Measurements from ENCODE around the gene TEC.

Gene TEC

GRCh38 chr4:48090621-48091020 lies 179.0 kb downstream of the TEC start:
- no peak overlapping the region for H3K27ac ChIP-seq
- no peak for DNase-seq (ENCODE audit: low read depth, low spot score)

GRCh38 chr4:48085821-48086589 lies 183.6 kb downstream of the TEC start:
- no peak for TF ChIP-seq FOXP2 (optimal IDR thresholded peaks at IDR 0.05; ENCODE audit: control extremely low read depth, extremely low read length, insufficient read depth)
- TF ChIP-seq POLR2AphosphoS5 (IDR thresholded peaks at IDR 0.05; ENCODE audit: borderline replicate concordance, low read depth, low read length), result no peak
- TF ChIP-seq EZH2 (IDR thresholded peaks at IDR 0.05), result no peak
- Histone ChIP-seq H3K36me3 (ENCODE audit: insufficient read depth, low read length) (no peaks in the 10 kb centered on the region), H3K4me3 (no peak overlapping the region), H3K9ac (ENCODE audit: insufficient read length) (no peak overlapping the region), H3K9me3 (ENCODE audit: low read depth, low read length) (no peaks in the 10 kb centered on the region), H3K27ac (no peak overlapping the region)
- DNase-seq (ENCODE audit: low read depth, low spot score), result no peak

More at GRCh38 chr4:48090621-48091020, 179.0 kb downstream of the TEC start:
- H3K4me3 ChIP-seq, result no peak overlapping the region
- no peaks in the 10 kb centered on the region for H3K9me3 ChIP-seq (ENCODE audit: low read depth, low read length)
- no peak overlapping the region for H3K9ac ChIP-seq (ENCODE audit: insufficient read length)
- H3K36me3 ChIP-seq (ENCODE audit: insufficient read depth, low read length), result no peaks in the 10 kb centered on the region
- no peak for TF ChIP-seq EZH2 (IDR thresholded peaks at IDR 0.05)
- TF ChIP-seq POLR2AphosphoS5 (IDR thresholded peaks at IDR 0.05; ENCODE audit: borderline replicate concordance, low read depth, low read length), result no peak
- TF ChIP-seq FOXP2 (optimal IDR thresholded peaks at IDR 0.05; ENCODE audit: control extremely low read depth, extremely low read length, insufficient read depth), result no peak
